ENCODE data around the gene CC2D2A.

DNA sequence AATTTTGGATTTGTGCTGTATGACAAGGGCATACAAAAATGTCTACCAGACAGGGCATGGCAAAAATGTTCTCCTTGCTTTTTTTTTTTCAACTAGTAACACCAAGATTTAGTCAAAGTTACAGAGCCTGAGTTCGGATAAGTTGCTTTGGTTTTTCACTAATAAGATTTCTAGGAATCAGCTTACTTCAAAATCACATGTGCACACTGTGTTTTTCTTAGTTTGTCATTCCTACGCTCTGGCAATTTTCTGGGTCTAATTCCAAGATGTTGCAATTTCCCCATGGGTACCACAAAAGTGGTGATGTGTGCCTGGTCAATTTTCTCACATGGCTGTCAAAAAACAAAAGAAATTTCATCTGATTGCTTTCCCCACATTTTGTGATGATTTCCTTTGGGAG lies 35.6 kb upstream of the CC2D2A start:
- TF ChIP-seq, protein P1, sequence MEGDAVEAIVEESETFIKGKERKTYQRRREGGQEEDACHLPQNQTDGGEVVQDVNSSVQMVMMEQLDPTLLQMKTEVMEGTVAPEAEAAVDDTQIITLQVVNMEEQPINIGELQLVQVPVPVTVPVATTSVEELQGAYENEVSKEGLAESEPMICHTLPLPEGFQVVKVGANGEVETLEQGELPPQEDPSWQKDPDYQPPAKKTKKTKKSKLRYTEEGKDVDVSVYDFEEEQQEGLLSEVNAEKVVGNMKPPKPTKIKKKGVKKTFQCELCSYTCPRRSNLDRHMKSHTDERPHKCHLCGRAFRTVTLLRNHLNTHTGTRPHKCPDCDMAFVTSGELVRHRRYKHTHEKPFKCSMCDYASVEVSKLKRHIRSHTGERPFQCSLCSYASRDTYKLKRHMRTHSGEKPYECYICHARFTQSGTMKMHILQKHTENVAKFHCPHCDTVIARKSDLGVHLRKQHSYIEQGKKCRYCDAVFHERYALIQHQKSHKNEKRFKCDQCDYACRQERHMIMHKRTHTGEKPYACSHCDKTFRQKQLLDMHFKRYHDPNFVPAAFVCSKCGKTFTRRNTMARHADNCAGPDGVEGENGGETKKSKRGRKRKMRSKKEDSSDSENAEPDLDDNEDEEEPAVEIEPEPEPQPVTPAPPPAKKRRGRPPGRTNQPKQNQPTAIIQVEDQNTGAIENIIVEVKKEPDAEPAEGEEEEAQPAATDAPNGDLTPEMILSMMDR (IDR thresholded peaks at IDR 0.05 in 2 of 3, conservative IDR thresholded peaks at IDR 0.05 in 1 of 3; ENCODE audit: insufficient read depth in 2 of 3, low read depth in 1 of 3, low read length in 3 of 3), result no peak
- no peak for TF ChIP-seq EZH2 (IDR thresholded peaks at IDR 0.05; ENCODE audit: borderline replicate concordance, low read depth, low read length)

Measured in K562 (cell line).